HG03460 (cell line): ENCODE data around the gene PAQR9.

Source experiments
- ATAC-seq: cut with Tn5 transposase; IDR thresholded peaks from one replicate; pipeline ENCODE4 v1.9.1; 2021; ENCODE audit not compliant: unreplicated experiment

The PAQR9 gene

GRCh38 chr3:142923694-142924093 is 39.8 kb downstream of the PAQR9 start:
- ATAC-seq, result no peak

DNA sequence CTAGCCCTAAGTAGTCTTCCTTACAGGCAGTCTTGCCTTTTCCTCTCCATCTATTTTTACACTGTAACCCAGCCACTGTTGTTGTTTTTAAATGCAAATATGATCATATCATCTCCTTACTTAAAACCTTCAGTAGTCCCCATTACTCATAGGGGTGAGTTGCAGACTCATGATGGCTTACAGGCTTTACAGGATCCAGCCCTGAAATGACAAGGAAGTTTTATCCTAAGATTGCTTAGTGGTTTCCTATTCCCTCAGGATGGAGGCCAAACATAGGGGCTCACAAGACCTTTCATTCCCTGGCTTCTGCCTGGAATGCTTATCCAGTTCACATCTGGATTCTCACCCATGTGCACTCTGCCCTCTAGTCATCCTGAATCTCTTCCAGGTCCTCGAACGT is 46.9 kb downstream of the PAQR9 start:
- no peak for ATAC-seq

DNA sequence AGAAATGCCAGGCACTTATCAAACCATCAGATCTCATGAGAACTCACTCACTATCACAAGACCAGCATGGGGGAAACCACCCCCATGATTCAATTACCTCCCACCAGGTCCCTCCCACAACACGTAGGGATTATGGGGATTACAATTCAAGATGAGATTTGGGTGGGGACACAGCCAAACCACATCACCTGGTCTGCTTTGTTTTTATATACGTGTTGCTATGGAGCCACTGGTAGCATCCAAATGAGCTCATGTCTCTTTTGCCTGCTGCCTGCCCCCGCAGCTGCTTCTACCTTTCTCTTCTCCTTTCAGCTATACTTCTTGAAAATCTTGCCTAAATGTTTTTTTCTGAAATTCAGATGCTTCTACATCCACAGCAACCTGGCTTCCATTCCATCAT is 47.8 kb downstream of the PAQR9 start:
- no peak for ATAC-seq

GRCh38 chr3:142914286-142914811 is 49.1 kb downstream of the PAQR9 start:
- no peak for ATAC-seq

GRCh38 chr3:142913432-142913831 is 50.0 kb downstream of the PAQR9 start:
- ATAC-seq, result no peak

- no peak for ATAC-seq
Measured at GRCh38 chr3:142912402-142913172, 50.9 kb downstream of the PAQR9 start.
